Measurements from ENCODE around the gene FCRL1.
A peak's percentile ranks its signal among the peaks of the same experiment; 100 is the strongest.

The FCRL1 gene

DNA sequence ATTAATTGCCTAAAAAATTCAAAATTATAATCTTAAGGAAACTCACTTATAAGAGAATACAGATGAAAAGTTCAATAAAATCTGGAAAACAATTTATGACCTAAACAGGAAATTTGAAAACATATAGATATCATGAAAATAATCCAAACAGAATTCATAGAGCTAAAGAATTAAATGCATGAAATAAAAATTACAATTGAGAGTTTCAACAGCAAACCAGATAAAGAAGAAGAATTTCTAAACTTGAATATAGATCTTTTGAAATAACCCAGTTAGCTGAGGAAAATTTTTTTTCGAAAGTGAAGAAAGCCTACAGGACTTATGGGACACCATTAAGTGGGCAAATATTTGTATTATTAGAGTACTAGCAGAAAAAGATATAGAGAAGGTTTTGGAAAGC, 6.7 kb downstream of the FCRL1 start:
- no peak for DNase-seq (ENCODE audit: low read depth, low spot score)
- no peak overlapping the region for H3K4me3 ChIP-seq (ENCODE audit: low read length)

DNA sequence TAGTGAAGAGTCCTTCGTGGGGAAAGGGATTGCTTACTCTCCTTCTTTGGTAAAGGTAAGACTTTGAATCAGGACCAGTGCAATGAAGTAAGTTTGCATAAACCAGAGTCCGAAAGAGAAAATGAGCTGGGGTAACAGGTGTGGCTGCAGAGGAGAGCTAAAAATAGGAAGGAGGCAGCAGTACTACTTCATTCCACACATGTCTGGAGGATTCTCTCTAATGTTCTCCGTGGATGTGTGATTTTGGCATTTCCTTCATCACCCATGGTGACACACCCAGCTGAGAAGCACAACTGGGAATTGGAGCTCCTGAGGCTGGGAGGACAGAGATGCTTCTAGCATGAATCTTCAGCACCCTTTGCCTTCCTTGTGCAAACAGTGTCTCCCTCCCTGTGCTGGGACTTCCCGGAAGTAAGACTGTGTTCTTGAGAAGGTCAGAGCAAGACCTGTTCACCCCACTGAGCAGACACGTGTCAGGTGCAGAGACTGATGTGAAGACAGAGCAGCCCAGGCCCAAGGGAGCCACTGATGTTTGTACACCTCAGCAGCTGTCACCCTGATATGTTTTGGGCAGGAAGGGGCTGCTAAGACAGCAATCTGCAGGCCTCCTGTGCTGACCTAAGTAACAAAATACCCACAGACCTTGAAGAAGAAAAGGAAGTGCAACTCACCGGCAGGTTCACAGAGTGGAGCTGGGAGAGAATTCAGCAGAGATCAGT, 13.3 kb downstream of the FCRL1 start:
- no peak overlapping the region for H3K4me3 ChIP-seq (ENCODE audit: low read length)
- no peak for DNase-seq (ENCODE audit: low read depth, low spot score)

DNA sequence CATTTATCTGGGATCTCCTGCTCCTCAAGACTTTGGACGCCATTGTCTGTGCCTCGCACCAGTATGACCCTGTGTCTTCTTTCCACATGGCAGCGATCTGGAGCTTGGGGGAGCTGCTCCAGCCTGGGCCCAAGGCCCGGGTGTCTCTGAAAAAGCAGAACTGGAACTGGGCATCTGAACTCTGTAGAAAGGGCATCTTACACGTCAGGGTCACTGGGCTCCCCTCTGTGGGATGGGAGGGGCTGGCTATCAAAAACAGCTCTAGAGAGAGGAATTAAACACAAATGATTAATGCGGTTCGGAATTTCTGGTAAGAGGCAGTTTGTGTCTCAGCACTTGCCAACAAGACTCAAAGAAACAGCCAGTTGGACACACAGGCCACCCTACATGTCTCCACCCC, 16.1 kb downstream of the FCRL1 start:
- no peak overlapping the region for H3K4me3 ChIP-seq (ENCODE audit: low read length)
- DNase-seq (ENCODE audit: low read depth, low spot score): no peak

DNA sequence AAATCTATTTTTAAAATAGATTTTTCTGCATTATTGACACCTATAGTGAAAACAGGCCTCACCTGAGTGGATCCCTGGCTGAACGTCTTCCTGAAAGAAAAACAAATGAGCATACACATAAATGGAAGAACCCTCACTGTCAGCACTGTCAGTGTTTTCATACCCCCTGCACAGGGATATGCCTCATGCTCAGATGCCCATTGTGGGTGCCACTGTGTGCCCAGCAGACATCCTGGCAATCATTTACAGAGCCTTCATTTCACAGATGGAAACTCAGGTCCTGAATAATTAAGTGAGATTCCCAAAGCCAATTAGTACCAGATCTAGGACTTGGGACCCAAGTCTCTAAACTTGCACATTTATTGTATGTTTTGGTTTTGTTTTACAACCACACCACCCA, 19.9 kb downstream of the FCRL1 start:
- DNase-seq (ENCODE audit: low read depth, low spot score): no peak
- no peak overlapping the region for H3K4me3 ChIP-seq (ENCODE audit: low read length)

DNA sequence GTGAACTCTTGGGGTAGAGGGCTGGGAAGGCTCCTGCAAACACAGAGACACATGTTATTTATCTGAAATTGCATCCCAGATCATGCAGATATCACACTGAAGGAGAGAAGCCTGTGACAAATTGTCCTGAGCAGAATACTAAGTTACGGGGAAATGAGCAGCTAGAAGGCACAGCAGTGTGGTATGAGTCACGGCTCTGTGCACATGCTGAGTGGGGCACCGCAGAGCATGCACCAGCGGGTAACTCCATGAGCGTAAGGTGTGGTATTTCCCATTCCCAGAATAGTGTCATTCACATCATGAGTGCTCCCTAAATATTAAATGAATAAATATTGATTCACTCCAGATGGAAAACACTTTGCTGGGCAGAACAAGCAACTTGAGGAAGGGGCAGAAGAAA, 21.7 kb downstream of the FCRL1 start:
- H3K4me3 ChIP-seq (ENCODE audit: low read length): no peak overlapping the region
- DNase-seq (ENCODE audit: low read depth, low spot score): no peak

DNA sequence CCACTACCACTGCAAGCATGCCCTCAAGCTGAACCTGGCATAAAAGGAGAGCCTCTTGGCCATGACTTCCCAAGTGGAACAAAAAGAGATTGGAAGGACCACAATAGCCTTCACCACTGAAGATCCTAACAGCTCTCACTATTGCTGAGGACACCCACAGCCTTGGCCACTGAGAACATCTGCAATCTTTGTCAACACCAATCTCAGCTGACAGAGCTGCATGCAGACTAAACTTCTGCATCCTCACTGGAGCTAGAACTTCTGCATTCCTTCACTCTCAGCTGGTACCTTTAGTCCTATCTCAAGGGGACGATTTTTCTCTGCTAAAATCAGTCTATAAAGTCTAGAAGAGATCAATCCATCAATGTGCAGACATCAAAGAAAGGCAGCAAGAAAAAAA, 34.7 kb downstream of the FCRL1 start:
- H3K4me3 ChIP-seq (ENCODE audit: low read length): no peak overlapping the region
- DNase-seq (ENCODE audit: low read depth, low spot score): no peak

DNA sequence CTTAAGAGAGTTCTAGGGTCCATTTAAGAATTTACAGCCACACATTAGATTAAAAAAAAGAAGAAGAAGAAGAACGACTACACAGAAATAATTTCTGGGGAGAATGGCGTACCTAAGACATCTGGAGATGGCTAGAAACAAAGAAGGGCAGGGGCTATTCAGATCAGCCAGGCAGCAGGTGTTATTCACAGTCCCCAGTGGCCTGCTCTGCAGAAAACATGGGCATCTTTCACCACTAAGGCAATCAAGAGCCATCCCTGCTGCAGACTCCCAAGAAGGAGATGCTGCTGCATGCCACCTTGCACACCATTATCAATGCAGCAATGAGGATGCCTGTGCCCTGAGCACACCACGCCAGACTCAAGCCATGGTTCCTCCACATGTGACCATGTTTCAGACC, 35.1 kb downstream of the FCRL1 start:
- DNase-seq (ENCODE audit: low read depth, low spot score): no peak
- H3K4me3 ChIP-seq (ENCODE audit: low read length): no peak overlapping the region

DNA sequence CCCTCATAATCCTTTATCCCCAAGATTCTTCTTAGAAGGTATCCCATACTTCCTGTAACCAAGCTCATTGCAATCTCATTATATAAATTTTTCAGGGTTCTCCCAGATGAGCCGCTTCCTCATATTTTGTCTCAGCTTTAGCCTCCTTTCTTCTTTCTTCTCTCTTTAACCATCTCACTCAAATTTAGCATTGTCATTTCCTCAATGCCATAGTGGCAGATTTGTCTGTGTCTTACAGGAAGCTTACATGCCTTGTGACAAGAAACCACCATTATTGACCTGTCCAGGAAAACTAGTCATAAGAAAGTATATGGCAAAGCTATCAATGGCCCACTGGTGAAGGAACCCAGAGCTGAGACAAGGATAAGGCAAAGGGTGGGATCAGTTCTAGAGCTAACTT, 37.0 kb downstream of the FCRL1 start:
- no peak overlapping the region for H3K4me3 ChIP-seq (ENCODE audit: low read length)
- no peak for DNase-seq (ENCODE audit: low read depth, low spot score)

DNA sequence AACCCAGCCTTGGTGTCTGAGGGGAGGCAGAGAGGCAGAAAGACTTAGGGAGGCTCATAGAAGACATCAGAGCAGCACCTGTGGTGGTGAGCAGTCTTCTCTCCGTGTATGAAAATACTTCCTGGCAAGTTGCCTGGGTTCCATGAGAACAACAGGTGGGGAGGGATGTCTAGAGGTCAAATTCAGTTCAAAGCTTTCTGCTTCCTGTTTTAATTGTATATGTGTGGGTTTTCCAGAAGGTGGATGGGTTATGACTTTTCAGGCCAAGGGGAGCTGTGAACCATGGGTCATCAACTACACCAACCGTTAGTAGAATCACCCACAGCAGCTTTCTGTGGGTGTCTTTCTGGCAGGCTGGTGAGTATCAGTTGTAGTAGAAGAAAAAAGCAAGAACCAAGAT, 38.9 kb downstream of the FCRL1 start:
- DNase-seq (ENCODE audit: low read depth, low spot score): peak; percentile 50
- no peak overlapping the region for H3K4me3 ChIP-seq (ENCODE audit: low read length)

DNA sequence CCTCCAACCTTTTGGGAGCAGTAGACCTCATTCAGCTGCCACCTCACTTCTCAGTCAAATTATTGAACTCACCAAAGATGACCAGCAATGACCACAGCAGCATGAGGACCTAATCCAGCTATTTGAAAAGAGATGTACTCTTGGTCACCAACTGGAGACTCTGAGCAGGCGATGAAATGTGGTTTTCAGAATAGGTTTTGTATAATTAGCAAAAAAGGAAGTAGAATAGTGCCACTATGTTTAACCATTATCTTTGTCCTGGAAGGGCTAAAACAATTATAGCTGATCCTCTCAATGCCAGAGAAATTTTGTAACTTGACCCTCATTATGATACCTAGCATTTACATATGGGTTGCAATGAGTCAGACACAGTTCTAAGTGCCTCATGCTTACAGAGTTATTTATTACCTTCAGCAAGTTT, 42.9 kb downstream of the FCRL1 start, which contains the start of gene FCRL2:
FCRL2 (minus strand) TSS at position 162 of the 421 bp plus-strand sequence; CDS start at position 103, 59 bp downstream.
- no peak for DNase-seq (ENCODE audit: low read depth, low spot score)

DNA sequence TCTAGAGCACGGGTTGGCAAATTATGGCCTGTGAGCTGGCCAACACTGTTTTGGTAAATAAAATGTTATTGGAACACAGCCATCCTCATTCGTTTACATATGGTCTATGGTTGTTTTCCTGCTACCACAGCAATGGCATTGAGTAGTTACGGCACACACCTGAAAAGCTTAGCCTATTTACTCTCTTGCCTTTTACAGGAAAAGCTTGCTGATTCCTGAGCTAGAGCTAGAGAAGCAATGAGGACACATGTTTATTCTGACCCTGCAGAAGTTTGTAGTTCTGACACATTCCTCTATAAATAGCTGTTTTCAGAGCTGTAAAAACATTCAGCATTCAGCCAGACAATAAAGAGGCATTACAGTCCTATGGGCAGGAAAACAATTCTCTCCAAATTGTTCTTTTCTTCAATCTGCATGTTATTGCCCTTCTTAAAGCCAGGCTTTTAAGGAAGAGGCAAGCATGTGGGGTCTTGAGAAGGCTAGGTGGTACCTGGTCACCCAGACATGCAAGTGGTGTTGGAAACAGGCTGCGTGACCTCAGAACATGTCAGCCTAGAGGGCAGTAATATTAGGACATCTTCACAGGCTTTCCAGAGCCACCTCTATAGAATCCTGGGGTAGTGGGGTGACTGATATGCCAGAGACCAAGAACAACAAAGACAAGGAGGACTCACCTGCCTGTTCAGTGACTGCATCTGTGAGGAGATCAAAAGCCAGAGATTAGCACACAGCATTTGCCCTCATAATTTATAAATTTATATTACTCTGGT, 44.6 kb downstream of the FCRL1 start:
- DNase-seq (ENCODE audit: low read depth, low spot score): no peak
- no peak overlapping the region for H3K4me3 ChIP-seq (ENCODE audit: low read length)

More for the DNA sequence above, 42.9 kb downstream of the FCRL1 start, which contains the start of gene FCRL2:
- no peak within 1 kb of the TSS for H3K4me3 ChIP-seq (ENCODE audit: low read length)

DNA sequence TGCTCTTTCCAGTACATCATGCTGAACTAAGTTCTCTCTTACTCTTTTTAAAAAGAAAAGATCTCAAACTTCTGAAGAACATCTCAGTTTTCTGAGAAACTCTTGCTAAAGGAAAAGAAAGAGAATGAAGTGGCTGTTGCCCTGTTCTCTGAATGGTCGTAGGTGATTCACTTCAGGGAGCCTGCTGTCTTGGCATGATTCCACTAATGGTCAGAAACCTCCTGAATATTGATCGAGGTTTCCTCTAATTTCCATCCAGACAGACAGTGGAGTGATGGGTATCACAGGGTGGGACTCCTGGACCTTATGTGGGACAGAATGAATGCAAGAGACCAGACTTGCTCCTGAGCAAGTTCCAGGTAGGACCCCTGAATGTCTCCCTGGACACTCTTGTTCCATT, 45.5 kb downstream of the FCRL1 start:
- no peak overlapping the region for H3K4me3 ChIP-seq (ENCODE audit: low read length)
- no peak for DNase-seq (ENCODE audit: low read depth, low spot score)

DNA sequence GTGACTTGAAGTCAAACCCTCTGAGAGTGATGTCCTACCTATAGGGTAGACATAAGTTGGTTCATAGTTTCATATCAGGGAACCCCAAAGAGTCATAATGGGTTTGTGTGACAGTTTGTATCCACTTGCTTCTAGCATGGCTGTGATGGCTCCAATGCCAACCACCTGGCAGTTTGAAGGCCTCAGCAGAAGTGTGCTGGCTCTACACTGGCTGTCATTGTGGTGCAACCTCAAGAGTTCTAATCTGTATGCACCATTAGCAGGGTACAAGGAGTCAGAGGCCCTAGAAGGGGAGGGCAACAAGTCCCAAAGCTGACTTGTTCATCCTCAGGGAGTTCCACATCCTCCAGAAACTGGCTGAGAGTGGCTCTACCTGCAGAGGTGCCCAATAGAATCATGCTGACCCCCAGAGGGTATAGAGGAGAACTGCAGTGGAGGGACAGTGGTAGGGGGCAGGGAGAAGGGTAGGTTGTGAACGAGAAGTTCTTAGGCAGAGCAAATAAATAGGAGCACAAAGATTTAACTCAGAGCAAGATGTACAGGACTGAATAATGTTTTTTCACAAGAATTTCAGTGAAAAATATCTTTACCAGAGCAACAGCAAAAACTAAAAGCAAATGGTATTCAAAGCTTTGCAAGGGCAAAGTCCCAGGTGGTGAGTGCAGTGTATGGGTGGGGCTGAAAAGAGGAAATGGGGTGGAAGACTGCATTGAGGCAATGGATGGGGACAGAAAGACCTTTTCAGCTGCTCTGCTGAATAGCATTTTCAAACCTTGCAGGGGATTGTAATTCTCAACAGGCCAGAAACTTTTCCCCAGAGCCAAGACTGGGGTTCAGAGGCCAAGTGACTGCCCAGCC, 46.2 kb downstream of the FCRL1 start:
- no peak overlapping the region for H3K4me3 ChIP-seq (ENCODE audit: low read length)
- DNase-seq (ENCODE audit: low read depth, low spot score): peak; percentile 23

DNA sequence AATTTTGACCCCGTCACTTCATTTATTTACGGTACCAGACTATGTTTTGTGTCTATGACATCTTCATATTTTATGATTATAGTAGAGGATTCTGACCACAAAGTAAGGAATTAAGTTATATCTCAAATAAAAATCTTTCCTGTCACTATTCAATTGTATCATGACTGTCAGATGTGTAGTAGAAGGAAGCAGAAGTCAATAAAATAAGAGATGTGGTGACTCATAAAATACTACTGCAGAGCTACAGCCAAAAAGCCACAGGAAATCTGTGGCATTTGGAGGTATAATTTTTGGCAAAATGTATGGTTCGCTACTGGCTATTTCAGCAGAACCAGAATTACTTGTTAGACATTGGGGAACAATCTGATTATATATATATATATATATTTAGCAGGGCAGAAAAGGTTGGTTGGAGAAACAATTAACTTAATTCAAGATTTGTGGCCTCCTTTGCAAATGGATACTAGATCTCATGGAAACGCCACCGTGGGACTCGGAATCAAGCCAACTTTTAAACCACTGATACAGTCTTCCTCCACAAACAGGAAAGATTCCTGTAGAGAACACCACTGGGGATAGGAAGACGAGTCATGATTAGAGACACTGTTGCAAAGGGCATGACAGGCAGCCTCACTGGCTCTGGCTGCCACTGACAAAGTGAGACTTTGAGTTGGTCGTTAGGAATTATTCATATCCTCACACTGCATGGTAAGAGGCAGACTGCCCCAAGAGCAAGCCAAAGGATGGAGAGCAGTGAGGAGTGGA, 48.1 kb downstream of the FCRL1 start:
- no peak overlapping the region for H3K4me3 ChIP-seq (ENCODE audit: low read length)
- no peak for DNase-seq (ENCODE audit: low read depth, low spot score)

DNA sequence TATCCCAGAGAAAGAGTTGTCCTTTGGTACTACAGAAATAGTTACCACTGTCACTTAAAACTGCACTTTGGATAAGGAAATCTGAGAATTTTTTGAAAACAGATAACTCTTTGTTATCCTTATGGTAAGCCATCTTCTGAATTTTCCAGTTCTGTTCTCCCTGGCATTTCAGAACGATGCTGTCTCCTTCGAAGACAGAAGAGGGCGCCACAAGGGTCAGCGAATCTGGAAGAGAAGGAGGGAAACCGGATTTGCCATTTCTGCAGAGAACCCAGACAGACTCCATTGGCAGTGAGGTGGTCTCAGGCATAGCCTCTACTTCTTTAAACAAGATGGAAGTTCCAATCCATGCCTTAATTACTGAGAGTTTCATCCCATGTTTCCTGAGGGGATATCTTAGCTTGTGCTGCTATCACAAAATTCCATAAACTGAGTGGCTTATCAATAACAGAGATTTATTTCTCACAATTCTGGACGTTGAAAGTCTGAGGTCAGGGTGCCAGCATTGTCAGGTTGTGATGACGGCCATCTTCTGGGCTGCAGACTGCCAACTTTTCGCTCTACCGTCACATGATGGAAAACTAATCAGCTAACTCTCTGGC, 49.4 kb downstream of the FCRL1 start:
- no peak overlapping the region for H3K4me3 ChIP-seq (ENCODE audit: low read length)
- no peak for DNase-seq (ENCODE audit: low read depth, low spot score)

DNA sequence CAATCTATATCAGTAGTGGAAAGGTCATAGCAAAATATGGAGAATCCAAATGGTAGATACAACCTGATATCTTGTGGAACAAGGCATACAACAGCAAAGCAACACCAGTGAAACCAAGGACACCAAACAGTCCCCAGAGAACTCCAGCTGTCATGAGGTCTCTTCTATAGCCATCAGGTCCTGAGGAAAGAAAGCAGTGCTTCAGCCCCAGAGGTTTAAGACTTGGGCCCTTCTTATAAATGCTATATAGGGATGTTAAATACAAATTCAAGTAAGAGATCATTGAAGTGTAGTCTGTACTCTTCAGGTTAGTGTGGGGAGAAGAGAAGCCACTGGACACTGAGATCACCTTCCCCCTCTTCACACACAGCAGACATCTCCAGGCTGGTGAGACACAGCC, 53.1 kb downstream of the FCRL1 start:
- no peak for DNase-seq (ENCODE audit: low read depth, low spot score)
- no peak overlapping the region for H3K4me3 ChIP-seq (ENCODE audit: low read length)

DNA sequence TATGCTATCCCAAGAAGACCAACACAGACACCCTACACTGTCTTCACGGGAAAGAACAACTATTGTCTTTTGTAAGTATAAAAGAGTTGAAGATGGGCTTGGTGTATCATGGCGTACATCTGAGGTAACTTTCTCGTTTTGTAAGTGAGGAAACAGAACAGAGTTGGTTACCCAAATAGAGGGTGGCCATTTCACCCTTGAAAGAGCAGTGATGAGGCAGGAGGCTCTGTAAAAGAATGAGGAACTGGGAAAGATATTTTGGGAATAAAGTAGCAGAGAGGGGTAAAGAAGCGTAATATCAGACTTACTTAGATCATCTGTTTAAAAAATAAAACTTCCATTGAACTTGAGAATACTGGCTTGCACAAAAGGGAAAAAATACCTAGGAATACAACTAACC, 61.9 kb downstream of the FCRL1 start:
- DNase-seq (ENCODE audit: low read depth, low spot score): no peak
- H3K4me3 ChIP-seq (ENCODE audit: low read length): no peak overlapping the region

DNA sequence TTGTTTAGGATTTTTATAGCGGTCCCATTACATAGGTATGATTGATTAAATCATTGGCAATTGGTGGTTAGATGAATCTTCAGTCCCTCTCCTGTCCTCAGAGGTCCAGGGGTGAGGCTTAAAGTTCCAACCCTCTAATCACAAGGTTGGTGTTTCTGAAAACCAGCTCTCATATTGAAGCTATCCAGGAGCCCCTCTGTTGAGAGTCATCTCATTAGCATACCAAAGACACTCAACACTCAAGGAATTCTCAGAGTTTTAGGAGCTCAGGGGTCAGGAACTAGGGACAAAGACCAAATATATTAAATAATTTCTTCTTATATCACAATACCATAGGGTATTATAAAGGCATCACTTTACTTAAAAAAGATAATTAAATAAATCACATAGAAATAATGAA, 66.3 kb downstream of the FCRL1 start:
- DNase-seq (ENCODE audit: low read depth, low spot score): no peak

DNA sequence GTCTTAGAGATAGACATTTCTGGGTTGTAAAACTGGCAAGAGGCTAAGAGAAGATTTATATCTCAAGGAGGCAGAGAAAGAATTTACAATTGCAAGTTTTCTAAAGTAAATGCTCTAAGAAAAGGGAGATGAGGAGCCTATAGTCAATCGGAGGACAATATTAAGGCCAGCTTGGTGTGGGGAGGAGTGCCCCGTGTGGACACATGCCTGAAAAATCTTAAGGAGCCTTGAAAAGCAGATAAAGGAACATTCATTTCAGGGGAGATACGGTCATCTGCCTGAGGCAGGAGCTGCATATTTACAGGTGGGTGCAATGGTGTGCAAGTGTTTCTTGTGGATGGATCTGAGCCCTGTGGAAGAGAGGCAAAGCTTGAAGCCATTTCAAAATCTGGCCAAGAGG, 68.6 kb downstream of the FCRL1 start:
- H3K4me3 ChIP-seq (ENCODE audit: low read length): no peak overlapping the region
- DNase-seq (ENCODE audit: low read depth, low spot score): no peak

More for the DNA sequence above, 66.3 kb downstream of the FCRL1 start:
- H3K4me3 ChIP-seq (ENCODE audit: low read length): no peak overlapping the region

Data from Jurkat, Clone E6-1 (cell line).